Stimulated activated CD4-positive, alpha-beta T cell treated with anti-CD3 and anti-CD28 coated beads, Interleukin-1b, Interleukin-23, amount 100 ng/mL, for 48 hours (primary cell): Measurements from ENCODE around the gene MAVS.
"Not testable (repeated sequence)": the region's sequence is repeated elsewhere in the genome, so short reads cannot be mapped to it uniquely, and the experiment has no call there.

Experiments used
- DNase-seq: peaks from one replicate; pipeline ENCODE4 v3.0.0-alpha.2; 2020

MAVS gene

DNA sequence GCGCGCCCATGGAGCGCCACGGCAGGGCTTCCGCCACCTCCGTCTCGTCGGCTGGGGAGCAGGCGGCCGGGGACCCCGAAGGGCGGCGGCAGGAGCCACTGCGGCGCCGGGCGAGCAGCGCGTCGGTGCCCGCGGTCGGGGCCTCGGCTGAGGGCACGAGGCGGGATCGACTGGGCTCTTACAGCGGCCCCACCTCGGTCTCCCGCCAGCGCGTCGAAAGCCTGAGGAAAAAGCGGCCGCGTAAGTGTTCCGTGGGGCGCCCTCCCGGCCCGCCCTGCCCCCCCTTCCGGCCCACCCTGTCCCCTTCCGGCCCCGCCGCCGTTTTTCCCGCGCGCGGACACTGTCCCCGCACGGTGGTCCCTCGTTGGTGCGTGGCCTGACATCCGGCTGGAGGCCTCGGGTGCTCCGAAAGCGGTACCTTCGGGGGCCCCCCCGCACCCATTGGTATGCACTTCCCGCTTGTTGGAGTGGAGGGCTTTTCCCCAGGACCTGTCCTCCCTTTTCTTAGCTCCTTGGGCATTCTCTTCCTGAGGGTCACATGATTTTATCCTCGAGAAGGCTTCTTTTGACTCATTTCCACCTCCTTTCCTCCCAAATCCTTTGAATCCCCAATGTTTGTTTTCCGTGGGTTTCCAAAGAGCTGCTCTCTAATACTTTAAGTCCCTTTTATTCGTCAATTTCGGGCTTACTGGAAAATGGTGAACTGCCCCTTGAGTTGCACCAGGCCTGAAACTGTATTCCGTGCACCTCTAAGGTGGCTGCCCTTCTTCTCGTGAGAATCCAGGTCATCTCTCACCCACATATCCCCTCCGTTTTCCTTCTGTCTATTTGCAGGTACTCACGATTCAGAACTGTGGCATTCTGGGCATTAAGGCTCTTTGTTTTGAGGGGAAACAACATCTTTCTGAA lies 43.1 kb downstream of the MAVS start:
- peak; percentile 53 for DNase-seq

- DNase-seq = no peak
Measured at GRCh38 chr20:3890398-3890751, 43.7 kb downstream of the MAVS start.

DNA sequence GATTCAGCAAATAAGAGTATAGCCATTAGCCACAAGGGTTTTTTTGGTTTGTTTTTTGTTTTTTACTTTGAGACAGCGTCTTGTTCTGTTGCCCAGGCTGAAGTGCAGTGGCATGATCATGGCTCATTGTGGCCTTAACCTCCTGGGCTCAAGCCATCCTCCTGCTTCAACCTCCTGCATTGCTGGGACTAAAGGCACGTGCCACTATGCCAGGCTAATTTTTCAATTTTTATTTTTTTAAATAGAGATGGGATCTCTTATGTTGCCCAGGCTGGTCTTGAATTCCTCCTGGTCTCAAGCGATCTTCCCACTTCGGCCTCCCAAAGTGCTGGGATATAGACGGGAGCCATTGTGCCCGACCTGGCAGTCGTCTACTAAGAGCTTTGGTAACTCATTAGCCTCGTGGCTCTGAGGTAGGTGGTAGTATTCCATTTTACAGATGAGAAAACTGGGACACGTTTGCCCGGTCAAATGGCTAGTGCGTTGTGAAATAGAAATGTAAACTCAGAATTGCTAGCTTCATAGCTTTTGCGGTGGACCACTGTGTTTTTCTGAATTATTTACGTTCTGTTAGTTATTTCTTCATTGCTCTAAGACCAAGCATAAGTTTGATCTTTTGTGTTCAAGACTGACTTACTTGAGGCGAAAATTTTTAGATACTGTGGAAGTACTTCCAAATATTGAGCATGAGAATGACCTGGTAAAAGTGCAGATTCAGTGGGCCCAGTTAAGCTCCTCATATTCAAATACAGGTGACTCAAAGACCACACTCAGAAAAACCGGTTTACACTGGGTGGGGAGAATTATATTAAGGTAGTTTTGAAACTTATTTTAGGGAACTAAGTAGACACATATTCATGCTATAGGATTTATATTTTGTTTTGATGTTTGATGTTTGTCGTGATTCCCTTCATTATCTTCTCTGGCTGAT lies 44.6 kb downstream of the MAVS start:
- DNase-seq = no peak

DNA sequence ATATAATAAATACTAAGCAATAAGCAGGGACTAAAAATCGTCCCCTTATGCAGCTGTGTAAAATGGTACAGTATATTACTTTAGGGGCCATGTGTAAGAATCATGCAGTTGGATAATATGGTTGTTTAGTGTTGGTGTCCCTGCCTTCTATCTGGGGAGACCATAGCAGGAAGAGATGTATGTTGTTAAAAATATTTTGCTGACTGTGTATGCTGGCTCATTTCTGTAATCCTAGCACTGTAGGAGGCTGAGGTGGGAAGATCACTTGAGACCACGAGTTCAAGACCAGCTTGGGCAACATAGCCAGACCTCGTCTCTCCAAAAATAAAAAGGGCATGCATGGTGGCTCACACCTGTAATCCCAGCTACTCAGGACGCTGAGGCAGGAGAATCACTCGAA lies 48.2 kb downstream of the MAVS start:
- no peak for DNase-seq

- DNase-seq = no peak
Measured at GRCh38 chr20:3896302-3896701, 49.7 kb downstream of the MAVS start.

GRCh38 chr20:3896853-3897583 lies 50.4 kb downstream of the MAVS start:
- DNase-seq = no peak

- not testable (repeated sequence) for DNase-seq
Measured at GRCh38 chr20:3898181-3898580, 51.5 kb downstream of the MAVS start.

DNA sequence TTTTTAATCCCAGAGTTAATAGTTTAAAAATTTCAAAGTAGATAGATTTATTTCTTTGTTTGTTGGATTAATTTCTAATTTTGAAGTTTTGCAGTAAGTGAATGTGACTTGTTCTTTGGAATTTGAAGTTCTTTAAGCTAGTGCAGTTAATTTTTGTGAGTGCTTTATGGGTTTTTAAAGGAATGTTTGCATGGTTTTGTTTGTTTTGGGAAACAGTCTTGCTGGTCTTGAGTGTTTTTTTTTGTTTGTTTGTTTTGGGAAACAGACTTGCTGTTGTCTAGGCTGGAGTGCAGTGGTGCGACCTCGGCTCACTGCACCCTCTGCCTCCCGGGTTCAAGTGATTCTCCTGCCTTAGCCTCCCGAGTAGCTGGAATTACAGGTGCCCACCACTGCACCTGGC lies 52.0 kb downstream of the MAVS start:
- DNase-seq = no peak

DNA sequence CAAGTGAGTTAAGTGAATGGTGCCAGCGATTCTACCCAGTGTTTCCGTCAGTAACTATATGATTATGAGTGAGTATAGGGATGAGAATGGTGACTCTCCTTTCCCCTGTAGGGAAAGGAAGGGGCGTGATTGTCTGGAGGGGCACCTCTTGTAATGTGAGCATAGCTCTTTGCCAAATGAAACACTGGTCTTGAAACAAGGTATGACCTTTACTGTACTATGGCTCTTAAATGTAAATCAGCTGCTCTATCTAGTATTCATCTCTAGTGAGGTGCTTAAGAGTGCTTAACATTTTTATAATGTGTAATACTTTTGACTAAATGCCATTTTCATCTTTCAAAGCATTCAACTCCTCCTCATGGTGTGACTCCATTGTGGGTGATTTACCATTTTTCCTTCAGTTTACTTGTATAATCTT lies 53.6 kb downstream of the MAVS start:
- DNase-seq = no peak

- no peak for DNase-seq
Measured at GRCh38 chr20:3901028-3901705, 54.5 kb downstream of the MAVS start.

GRCh38 chr20:3901706-3902440 lies 55.2 kb downstream of the MAVS start:
- DNase-seq = no peak

- no peak for DNase-seq
Measured at GRCh38 chr20:3902446-3902845, 55.8 kb downstream of the MAVS start.

DNA sequence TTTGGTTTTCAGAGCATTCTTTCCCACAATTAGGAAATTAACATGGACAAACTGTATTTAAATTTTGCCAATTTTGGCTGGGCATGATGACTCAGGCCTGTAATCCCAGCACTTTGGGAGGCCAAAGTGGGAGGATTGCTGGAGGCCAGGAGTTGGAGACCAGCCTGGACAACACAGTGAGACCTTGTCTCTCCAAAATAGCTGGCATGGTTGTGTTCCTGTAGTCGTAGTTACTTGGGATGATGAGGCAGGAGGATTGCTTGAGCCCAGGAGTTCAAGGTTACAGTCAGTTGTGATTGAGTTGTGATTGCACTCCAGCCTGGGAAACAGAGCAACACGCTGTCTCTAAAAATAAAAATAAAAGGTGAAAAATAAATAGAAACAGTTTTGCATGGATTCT lies 57.6 kb downstream of the MAVS start:
- no peak for DNase-seq

DNA sequence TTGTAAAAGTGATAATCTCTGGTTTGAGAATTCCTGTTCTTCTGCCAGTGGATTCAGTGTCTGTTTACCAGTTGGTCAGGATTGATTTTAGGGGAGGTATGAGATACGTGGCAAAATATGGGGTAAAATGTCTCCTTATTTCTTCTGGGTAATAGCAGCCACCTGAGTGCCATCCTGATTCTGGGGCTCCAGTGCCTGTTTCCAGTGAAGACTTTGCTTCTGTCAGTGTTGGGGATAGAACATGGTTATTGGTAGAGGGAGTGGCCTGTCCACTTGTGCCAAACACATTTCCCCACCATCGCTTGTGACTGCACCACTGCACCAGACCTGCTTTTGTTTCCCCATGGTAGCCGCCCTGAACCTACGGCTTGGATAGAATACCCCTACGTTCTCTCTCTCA lies 58.2 kb downstream of the MAVS start:
- DNase-seq = no peak

DNA sequence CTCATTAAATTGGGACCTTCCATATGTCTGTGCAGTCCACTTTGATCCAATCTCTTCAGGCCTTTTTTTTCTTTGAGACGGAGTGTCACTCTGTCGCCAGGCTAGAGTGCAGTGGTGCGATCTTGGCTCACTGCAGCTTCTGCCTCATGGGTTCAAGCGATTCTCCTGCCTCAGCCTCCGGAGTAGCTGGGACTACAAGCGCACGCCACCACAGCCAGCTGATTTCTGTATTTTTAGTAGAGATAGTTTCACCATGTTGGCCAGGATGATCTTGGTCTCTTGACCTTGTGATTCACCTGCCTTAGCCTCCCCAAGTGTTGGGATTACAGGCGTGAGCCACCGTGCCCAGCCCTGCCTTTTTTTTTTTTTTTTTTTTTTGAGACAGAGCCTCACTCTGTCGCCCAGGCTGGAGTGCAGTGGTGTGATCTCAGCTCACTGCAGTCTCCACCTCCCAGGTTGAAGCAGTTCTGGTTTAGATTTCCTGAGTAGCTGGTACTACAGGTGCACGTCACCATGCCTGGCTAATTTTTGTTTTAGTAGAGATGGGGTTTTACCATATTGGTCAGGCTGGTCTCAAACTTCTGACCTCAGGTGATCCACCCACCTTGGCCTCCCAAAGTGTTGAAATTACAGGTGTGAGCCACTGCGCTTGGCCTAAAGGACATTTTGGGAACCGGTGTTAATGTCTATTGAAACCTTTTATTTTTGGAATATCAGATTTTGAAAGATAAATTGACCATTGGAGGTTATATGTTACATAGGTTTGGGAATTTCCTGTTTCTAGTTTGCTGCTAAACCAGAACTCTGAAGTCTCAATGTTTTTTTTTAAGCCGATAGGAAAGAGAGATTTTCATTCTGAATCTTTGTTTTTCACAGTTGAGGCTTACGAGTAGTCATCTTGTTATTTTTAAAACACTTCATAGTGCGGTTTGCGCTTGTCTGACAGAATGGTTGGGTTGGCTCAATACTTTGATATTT lies 60.4 kb downstream of the MAVS start:
- DNase-seq = peak; percentile 60

DNA sequence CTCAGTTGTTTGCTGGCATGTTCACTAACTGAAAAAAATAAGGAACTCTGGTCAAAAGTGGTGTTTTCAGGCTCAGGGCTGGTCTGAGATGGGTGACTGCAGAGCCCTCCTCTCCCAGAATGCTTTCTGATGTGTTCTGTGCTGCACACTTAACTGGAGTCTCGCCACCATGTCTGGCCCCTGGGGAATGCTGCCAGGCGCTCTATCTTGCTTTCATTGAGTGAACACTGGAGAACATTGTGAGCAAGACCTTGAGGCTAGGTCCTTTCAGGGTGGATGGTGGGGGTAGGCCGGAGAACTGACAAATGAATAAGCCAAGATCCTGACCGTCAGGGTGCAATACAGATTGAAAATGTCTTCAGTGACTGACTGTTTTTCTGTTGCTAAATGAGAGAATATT lies 62.0 kb downstream of the MAVS start:
- no peak for DNase-seq

- DNase-seq = no peak
Measured at GRCh38 chr20:3909952-3910366, 63.3 kb downstream of the MAVS start.

GRCh38 chr20:3910853-3911252 lies 64.2 kb downstream of the MAVS start:
- DNase-seq = no peak

- DNase-seq = no peak
Measured at GRCh38 chr20:3911956-3912355, 65.3 kb downstream of the MAVS start.

DNA sequence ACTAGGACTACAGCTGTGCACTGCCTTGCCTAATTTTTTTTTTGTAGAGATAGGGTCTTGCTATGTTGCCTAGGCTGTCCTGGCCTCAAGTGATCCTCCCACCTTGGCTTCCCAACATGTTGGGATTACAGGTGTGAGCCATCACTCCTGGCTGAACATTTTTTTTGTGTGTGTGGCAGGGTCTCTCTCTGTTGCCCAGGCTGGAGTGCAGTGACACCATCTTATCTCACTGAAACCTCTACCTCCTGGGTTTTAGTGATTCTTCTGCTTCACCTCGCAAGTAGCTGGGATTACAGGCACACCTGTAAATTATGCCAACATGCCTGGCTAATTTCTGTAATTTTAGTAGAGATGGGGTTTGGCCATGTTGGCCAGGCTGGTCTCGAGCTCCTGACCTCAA lies 67.8 kb downstream of the MAVS start:
- no peak for DNase-seq

DNA sequence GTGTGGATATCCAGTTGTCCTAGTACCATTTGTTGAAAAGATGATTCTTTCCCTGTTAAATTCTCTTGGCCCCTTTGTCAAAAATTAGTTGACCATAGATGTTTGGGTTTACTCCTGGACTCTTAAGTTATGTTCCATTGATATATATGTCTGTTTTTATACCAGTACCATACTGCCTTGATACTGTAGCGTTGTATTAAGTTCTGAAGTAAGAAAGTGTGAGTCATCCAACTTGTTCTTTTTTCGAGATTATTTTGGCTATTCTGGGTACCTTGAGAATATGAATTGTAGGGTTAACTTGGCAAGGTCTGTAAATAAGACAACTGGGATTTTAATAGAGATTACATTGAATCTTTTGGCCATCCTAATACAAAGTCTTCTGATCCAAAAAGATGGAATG lies 69.1 kb downstream of the MAVS start:
- no peak for DNase-seq
